Fibroblast of skin of back (primary cell): Measurements from ENCODE around the gene MED31. TPM values are rescaled to one million over a fixed set of nuclear protein-coding genes. Genes with fewer than 3 reads are reported as not detected.
"Not testable (repeated sequence)": the region's sequence is repeated elsewhere in the genome, so short reads cannot be mapped to it uniquely, and the experiment has no call there.

ENCODE experiments used
- DNase-seq: peaks from one replicate; pipeline ENCODE4 v3.0.0-alpha.2; 2013
- polyA plus RNA-seq, 2 experiments: library from polyadenylated mRNA; unstranded; fragments of 120-200 nt; gene quantifications; one replicate each; pipeline ENCODE4 v1.2.1, GENCODE V29; 2013; ENCODE audit not compliant: insufficient read length in 2 of 2

The MED31 gene
- 17.9 TPM for polyA plus RNA-seq (2013, experiment 1 of 2; ENCODE audit: insufficient read length)
- polyA plus RNA-seq (2013, experiment 2 of 2; ENCODE audit: insufficient read length), result 12.0 TPM

GRCh38 chr17:6651354-6651918, at the start of gene MED31, which contains the start of gene C17orf100:
Gene MED31, minus strand, starts transcription at chr17:6651605. Its CDS starts 77 bp downstream, at chr17:6651528.
Gene C17orf100, plus strand, starts transcription at chr17:6651762. Its CDS starts 152 bp downstream, at chr17:6651914.
- DNase-seq, result peak; percentile 94

GRCh38 chr17:6700948-6701307, 49.5 kb upstream of the MED31 start:
- DNase-seq, result no peak

GRCh38 chr17:6699997-6700947, 48.9 kb upstream of the MED31 start:
- no peak for DNase-seq

- DNase-seq, result no peak
These were observed 46.6 kb upstream of the MED31 start for GRCh38 chr17:6698004-6698403.

- DNase-seq, result no peak
These were observed 45.5 kb upstream of the MED31 start for GRCh38 chr17:6696906-6697305.

- DNase-seq, result no peak
These were observed 44.2 kb upstream of the MED31 start for GRCh38 chr17:6695565-6695964.

GRCh38 chr17:6695051-6695450, 43.6 kb upstream of the MED31 start:
- no peak for DNase-seq

- not testable (repeated sequence) for DNase-seq
These were observed 40.6 kb upstream of the MED31 start for GRCh38 chr17:6691958-6692357.

GRCh38 chr17:6691546-6691945, 40.1 kb upstream of the MED31 start:
- no peak for DNase-seq

GRCh38 chr17:6690641-6691040, 39.2 kb upstream of the MED31 start:
- no peak for DNase-seq

GRCh38 chr17:6688944-6689343, 37.5 kb upstream of the MED31 start:
- no peak for DNase-seq

- DNase-seq, result no peak
These were observed 34.6 kb upstream of the MED31 start for GRCh38 chr17:6686026-6686425.

GRCh38 chr17:6684881-6685767, 33.7 kb upstream of the MED31 start:
- DNase-seq, result no peak

- DNase-seq, result no peak
These were observed 33.0 kb upstream of the MED31 start for GRCh38 chr17:6684460-6684783.

- DNase-seq, result no peak
These were observed 32.5 kb upstream of the MED31 start for GRCh38 chr17:6683730-6684459.

- DNase-seq, result no peak
These were observed 31.8 kb upstream of the MED31 start for GRCh38 chr17:6683081-6683684.

- no peak for DNase-seq
These were observed 30.9 kb upstream of the MED31 start for GRCh38 chr17:6682339-6682738.

- DNase-seq, result no peak
These were observed 30.3 kb upstream of the MED31 start for GRCh38 chr17:6681671-6682070.

- no peak for DNase-seq
These were observed 29.8 kb upstream of the MED31 start for GRCh38 chr17:6681176-6681575.

- no peak for DNase-seq
These were observed 27.8 kb upstream of the MED31 start for GRCh38 chr17:6679241-6679640.

- no peak for DNase-seq
These were observed 26.5 kb upstream of the MED31 start for GRCh38 chr17:6677946-6678345.
